GM21360 (cell line): ENCODE results near the gene HSD17B12.
"Not testable (repeated sequence)": the region's sequence is repeated elsewhere in the genome, so short reads cannot be mapped to it uniquely, and the experiment has no call there.

Experiments used
- ATAC-seq: cut with Tn5 transposase; IDR thresholded peaks from one replicate; pipeline ENCODE4 v1.9.1; 2021; ENCODE audit warnings: mild to moderate bottlenecking, moderate library complexity; ENCODE audit not compliant: unreplicated experiment

The HSD17B12 gene

DNA sequence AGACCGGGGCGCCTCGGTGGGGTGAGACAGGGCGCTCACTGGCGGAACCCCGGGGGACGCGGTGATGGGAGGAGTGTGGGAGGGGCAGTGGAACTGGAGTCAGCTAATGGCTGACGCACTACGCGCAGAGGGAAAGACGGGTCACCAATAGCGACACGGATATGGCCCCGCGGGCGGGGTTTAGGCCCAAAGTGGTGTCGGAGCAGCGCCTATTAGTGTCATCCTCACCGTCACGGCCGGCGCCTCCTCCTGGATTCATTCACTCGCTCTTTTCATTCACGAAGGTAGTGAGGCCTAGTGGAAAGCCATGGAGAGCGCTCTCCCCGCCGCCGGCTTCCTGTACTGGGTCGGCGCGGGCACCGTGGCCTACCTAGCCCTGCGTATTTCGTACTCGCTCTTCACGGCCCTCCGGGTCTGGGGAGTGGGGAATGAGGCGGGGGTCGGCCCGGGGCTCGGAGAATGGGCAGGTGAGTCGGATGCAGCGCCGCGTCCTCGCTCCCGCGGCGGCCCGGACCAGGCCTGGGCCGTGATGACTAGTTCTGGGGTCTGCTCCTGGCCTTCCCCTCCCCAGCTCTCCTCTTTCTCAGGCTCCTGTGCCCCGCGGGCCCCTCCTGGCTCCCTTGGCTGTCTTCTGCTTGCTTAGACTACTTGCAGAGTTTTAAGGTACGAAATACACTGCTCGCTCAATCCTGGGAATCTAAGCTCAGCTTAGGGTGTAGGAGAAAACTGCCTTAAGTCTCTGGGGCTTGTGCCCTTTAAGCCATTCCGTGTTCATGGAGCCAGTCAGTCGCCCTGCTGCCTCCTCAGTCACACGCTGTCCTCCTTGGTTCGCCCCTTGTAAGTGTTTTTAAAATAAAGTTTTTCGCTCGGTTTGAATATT is at the start of gene HSD17B12:
Gene HSD17B12, plus strand, starts transcription at position 218 of the 880 bp plus-strand sequence. Its CDS starts 90 bp downstream, at position 308.
- peak; percentile 97 for ATAC-seq

DNA sequence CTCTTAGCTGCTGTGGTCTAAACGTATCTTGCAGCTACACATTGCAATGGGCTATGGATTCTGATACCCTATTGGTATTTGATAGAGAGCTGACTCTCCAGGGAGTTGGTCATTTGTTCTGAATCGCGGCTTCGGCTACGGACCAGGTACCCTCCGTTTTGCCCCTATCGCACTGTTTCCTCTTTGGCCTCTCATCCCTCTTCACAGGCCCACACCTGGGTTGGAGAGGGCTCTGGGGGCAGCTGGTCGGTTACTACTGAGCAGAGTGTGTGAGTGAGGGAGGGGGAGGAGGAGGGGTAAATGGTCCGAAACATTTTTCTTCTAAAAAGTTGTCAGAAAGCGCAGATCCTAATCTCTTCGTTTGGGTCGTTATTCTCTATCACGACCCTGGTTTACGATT is 48.8 kb upstream of the HSD17B12 start:
- ATAC-seq = no peak

DNA sequence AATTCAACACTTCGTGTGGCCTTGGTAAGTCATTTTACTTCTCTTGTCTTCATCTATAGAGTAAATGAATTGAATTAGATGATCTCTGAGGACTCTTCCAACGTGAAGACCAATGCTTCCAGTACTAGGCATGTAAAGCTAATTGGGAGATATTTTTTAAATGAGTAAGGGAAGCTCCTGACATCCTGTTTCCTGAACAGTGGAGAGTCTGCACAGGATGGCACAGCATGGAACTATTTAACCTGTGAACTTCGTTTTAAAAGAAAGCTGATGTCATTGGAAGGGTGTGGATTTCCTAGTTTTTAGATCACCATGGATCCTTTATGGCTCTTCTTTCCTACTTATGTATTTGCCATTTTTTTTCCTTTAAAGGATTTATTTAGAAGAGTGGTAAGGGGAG is 48.4 kb upstream of the HSD17B12 start:
- no peak for ATAC-seq

DNA sequence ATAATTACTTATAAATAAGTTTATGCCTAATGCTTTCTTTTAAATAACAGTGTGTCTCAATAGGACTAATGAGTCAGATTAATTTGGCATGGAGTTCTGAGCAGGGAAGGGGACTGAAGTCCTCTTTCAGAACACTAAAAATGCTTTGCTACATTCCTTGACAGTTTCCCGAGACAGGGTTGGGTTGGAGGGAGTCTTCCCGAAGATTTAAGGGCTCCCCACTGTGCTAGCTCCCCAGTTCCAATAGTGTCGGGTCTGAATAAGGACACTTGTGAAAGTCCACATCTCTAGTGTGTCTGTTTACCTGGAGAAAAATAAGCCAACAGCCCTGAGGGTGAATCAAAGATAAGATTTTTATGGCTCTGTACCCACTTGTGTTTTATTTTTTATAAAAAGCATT is 41.8 kb upstream of the HSD17B12 start:
- no peak for ATAC-seq

DNA sequence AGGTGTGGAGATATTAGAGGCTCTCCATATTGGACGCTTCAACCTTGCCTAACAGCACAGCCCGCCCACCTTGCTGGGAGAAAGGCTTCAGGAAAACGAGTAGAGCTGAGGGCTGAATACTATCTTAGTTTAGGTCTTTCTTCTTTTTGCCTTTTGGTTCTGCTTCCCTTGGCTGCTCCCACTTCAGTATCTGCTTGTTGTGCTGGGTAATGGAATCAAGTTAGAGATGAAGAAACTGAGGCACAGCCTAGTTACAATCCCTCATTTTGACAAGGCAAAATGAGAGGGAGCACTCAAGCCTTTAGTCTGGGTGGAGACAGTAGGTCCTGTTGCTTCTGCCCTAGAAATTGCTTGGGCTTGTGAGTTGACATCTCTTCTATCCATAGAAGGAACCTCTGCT is 41.3 kb upstream of the HSD17B12 start:
- no peak for ATAC-seq

DNA sequence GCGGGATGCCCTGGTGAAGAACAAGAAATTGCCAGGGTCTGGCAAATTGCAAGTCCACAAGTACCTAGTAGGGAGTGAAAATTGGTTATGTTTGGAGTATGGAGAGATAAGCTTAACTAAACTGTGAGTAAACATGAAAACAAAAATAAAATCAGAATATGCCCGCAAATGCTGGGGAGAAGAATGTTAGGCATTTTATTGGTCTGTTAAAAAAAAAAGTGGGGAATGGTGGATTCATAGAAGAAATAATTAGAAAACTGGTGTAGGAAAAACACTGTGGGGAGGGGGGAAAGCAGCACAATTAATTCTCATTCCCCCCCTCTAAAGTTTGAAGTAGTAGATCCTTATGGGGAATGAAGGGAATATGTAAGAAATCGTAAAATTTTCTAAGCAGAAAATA is 40.6 kb upstream of the HSD17B12 start:
- no peak for ATAC-seq

DNA sequence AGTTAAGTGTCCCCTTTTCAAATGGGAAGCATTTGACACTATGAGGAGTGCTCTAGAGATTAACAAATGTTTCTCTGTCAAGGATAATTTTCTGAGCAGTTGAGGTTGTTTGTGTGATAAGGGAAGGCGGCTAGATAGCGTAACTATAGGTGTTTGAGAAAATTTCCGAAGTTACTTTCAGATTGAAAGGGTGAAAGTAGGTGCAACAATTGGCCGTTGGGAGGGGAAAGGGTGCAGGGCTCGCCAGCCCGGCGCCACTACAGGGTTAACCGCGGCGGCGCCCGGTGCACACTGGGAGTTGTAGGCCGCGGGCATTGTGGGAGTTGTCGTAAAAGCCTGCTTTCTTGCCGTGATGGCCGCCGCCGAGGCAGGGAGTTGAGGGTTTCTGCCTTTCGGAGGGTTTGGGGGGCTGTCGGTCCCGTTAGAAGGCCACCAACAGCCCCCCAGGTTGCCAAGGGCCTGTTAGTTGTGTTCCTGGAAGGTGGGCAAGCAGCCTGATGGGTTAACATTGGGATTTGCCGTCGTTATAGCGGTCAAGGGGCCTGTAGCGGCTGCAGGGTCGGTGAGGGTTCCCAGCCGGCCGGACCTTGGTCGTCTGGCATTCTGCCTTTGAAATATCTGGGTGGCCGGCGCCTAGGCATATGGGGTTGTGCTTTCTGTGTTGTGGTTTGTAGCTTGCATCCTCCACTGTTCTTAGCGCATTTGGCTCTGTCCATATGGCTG is 36.5 kb upstream of the HSD17B12 start:
- ATAC-seq = peak; percentile 98

DNA sequence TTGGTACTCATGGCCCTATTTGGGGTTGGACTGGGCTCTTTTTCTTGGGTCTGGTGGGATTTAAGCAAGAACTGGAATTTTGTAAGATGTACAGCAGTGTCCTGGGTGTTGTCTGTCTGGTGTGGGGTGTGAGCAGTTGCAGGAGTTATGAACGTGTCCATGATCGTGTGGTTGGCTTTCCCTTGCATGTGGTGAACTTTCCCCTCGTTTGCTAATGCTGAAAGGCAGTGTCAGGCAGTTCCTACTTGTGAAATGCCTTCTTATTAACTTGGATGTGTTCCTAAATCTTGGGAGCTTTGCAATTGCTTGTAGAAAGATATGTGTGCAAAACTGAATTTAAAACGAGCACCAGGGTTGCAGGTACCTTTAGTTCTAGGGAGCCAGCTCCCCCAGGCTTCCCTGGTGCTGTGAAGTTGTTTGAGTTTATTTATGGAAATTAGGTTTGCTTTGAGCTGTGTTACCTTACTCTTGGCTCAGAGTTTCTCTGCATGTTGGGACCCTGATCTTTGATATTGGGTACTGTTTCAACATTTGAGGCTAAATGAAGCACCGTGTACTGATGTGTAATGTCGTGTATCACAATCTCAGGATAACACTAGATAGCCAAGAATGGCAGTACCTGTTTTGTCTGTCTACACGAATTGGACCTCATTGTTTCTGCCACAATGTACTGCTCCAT is 35.8 kb upstream of the HSD17B12 start:
- peak; percentile 9 for ATAC-seq

- ATAC-seq = no peak
Observed at GRCh38 chr11:43646767-43647166, 33.8 kb upstream of the HSD17B12 start.

DNA sequence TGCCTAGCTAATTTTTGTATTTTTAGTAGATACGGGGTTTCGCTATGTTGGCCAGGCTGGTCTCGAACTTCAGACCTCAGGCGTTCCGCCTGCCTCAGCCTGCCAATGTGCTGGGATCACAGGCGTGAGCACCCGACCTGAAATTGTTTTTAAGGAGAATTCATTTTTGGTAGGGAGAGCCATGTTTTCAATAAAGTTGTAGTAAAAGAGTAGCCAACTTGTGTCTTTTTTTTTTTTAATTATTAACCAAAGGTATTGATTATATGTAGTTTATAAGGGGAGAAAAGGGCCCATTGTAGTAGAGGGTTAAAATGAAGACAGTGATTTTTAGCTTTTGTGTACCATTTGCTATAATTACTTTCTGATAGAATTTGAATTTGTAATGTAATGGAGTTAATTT is 31.6 kb upstream of the HSD17B12 start:
- ATAC-seq = no peak

DNA sequence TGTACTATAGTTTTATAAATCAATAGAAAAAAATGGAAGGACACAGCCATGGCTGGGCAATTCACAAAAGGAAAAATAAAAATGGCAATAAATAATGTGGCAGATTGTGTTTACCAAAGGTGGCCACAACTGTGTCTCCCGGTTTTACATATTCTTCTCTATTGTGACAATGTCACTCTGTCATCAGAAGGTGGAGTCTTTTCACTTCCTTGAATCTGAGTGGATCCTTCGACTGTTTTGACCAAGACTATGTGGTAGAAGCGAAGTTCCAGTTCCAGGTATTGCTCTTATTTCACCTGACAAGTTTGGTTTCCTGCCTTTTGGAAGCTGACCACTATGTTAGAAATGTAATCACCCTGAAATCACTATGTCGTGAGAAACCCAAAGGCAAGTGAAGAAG is 31.0 kb upstream of the HSD17B12 start:
- no peak for ATAC-seq

DNA sequence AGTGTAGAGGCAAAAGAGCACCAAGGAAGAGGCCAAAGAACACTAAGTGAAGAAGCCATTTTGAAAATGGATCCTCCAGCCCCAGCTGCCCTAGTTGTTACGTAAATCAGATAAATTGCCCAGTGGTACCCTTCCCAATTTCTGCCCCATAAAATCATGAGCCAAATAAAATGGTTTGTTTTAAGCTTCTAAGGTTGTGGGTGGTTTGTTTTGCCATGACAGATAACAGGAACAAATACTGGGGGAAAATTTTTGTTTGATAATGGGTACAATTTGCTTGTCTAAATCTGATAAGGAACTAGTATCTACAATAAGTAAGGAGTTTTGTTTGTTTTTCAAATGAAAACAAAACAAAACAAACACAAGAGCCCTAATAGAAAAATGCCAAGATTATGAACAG is 30.6 kb upstream of the HSD17B12 start:
- no peak for ATAC-seq

- ATAC-seq = not testable (repeated sequence)
Observed at GRCh38 chr11:43663018-43663417, 17.5 kb upstream of the HSD17B12 start.

DNA sequence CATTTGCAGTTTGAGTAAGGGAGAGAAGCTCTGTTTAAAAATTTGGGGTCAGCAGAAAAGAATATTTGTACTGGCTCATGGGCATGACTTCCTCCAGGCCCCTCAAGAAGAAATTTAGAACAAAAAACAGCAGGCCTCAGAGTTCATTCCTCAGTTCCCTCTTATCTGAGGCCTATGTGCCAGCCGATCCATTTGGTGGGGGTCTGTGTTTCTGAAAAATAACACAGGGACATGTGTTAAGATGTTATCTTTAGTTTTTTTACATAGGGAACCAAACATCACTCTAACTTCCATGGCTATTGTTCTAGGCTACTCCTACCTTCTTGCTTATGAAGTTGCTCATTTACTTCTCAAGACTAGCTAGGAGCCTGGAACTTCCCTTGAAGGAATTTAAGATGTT is 16.2 kb upstream of the HSD17B12 start:
- ATAC-seq = no peak

DNA sequence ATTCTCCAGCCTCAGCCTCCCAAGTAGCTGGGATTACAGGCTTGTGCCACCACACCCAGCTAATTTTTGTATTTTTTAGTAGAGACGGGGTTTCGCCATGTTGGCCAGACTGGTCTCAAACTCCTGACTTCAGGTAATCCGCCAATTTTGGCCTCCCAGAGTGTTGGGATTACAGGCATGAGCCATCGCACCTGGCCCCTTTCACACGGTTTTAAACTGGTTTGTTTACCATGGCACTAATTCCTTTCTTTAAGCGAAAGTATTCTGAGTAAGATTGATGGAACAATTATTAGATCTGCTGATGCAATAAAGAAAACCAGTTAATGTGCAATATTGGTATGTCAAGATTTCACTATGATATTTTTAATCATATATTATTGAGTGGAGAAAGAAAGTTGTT is 9.3 kb upstream of the HSD17B12 start:
- ATAC-seq = not testable (repeated sequence)

- ATAC-seq = no peak
Observed at GRCh38 chr11:43674560-43674959, 6.0 kb upstream of the HSD17B12 start.

DNA sequence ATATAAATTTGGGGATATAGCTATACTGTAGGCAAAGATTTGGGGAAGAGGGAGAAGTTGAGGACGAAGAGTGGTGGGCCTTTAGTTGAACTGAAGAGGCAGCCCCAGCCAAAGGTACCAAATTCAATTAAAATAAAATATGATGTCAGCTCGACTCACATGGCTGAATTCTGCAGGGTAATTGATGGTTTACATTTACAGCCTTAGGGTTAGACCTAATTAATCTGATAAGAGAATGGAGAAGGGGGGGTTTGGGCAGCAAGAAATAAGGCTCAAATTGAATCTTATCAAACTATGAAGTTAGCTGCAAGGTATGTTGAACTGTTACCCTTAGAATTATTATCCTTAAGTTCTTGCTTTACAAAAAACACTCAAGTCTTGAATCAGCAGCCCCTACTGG is 3.6 kb upstream of the HSD17B12 start:
- no peak for ATAC-seq

- ATAC-seq = no peak
Observed at GRCh38 chr11:43681401-43681942, 934 bp downstream of the HSD17B12 start.

DNA sequence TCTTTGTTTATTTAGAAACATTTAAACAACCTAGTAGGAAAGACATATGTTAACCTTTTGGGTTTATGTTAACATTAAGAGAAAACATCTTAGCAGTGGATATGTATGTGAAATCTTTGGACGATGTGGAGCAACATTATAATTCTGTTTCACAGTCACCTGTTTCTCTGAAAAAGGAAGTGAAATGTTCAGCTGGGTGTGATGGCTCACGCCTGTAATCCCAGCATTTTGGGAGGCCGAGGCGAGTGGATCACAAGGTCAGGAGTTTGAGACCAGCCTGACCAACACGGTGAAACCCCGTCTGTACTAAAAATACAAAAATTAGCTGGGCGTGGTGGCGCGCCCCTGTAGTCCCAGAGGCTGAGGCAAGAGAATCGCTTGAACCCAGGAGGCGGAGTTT is 1.5 kb downstream of the HSD17B12 start:
- ATAC-seq = not testable (repeated sequence)

DNA sequence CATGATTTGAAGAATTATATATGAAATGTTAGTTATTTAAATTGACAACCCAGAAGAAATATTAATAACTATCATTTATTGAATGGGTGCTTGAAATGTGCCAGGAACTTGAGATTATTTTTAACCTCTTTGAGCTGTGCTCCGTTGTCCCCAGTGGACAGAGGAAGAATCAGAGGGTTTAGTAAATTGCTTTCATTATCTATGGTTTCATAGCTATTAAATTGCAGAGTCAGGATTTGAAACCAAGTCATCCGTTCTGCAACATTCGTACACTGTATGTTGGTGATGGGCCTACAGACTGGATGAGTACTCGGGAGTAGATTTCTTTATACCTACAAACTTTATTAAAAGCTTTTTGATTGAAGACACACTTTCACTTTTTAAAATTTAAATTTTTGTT is 4.9 kb downstream of the HSD17B12 start:
- ATAC-seq = no peak

- ATAC-seq = no peak
Observed at GRCh38 chr11:43686207-43686606, 5.7 kb downstream of the HSD17B12 start.
